Type B pancreatic cell (in vitro differentiated cells): Measurements from ENCODE around the gene CDC42EP4. TPM values are rescaled to one million over a fixed set of nuclear protein-coding genes. Genes with fewer than 3 reads are reported as not detected.
A peak's percentile ranks its signal among the peaks of the same experiment; 100 is the strongest.

ENCODE experiments used
- DNase-seq: peaks from one replicate; pipeline ENCODE4 v3.0.0; 2021; ENCODE audit warnings: mixed read lengths; ENCODE audit not compliant: unreplicated experiment; ENCODE audit errors: extremely low spot score
- H3K27ac Mint-ChIP-seq: 2 replicates; pipeline ENCODE4 v1.8.0; 2021; ENCODE audit warnings: mild to moderate bottlenecking, mixed read lengths
- H3K27me3 Mint-ChIP-seq: 2 replicates; pipeline ENCODE4 v1.8.0; 2021; ENCODE audit warnings: mixed read lengths
- H3K36me3 Mint-ChIP-seq: 2 replicates; pipeline ENCODE4 v1.8.0; 2021; ENCODE audit warnings: mixed read lengths
- H3K4me1 Mint-ChIP-seq: one replicate; pipeline ENCODE4 v1.8.0; 2021; ENCODE audit warnings: mixed read lengths; ENCODE audit not compliant: unreplicated experiment
- H3K4me3 Mint-ChIP-seq: 2 replicates; pipeline ENCODE4 v1.8.0; 2021; ENCODE audit warnings: mild to moderate bottlenecking, mixed read lengths
- H3K9me3 Mint-ChIP-seq: 2 replicates; pipeline ENCODE4 v1.8.0; 2021; ENCODE audit warnings: mixed read lengths
- total RNA-seq: library from RNA; stranded (reverse); gene quantifications from 2 replicates; pipeline ENCODE4 v1.2.1, GENCODE V29; 2021; ENCODE audit warnings: low replicate concordance
- TF ChIP-seq, protein P1 (sequence below): fragments of 200-600 bp; sonication (generic); conservative IDR thresholded peaks from 2 replicates; pipeline ENCODE4 v1.5.0; 2021; ENCODE audit warnings: antibody characterized with exemption, mild to moderate bottlenecking

CDC42EP4 gene
- total RNA-seq, 1 donor from 2014 or later, result 78.8 TPM

GRCh38 chr17:73304971-73305812 is 6.6 kb downstream of the CDC42EP4 start:
- H3K4me3 Mint-ChIP-seq, result peak overlapping the region; percentile 82
- H3K9me3 Mint-ChIP-seq, result peaks cover 4% of the 10 kb centered on the region
- no peak for DNase-seq
- peaks cover 5% of the 10 kb centered on the region for H3K36me3 Mint-ChIP-seq
- H3K4me1 Mint-ChIP-seq, result peaks cover 55% of the 10 kb centered on the region
- H3K27me3 Mint-ChIP-seq, result no peaks in the 10 kb centered on the region
- H3K27ac Mint-ChIP-seq, result peak overlapping the region; percentile 79
- TF ChIP-seq, protein P1, sequence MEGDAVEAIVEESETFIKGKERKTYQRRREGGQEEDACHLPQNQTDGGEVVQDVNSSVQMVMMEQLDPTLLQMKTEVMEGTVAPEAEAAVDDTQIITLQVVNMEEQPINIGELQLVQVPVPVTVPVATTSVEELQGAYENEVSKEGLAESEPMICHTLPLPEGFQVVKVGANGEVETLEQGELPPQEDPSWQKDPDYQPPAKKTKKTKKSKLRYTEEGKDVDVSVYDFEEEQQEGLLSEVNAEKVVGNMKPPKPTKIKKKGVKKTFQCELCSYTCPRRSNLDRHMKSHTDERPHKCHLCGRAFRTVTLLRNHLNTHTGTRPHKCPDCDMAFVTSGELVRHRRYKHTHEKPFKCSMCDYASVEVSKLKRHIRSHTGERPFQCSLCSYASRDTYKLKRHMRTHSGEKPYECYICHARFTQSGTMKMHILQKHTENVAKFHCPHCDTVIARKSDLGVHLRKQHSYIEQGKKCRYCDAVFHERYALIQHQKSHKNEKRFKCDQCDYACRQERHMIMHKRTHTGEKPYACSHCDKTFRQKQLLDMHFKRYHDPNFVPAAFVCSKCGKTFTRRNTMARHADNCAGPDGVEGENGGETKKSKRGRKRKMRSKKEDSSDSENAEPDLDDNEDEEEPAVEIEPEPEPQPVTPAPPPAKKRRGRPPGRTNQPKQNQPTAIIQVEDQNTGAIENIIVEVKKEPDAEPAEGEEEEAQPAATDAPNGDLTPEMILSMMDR, result peak; percentile 43

GRCh38 chr17:73304438-73304837 is 7.4 kb downstream of the CDC42EP4 start:
- Mint-ChIP-seq H3K36me3 (peaks cover 5% of the 10 kb centered on the region), H3K4me1 (peaks cover 59% of the 10 kb centered on the region), H3K9me3 (peaks cover 4% of the 10 kb centered on the region), H3K27me3 (no peaks in the 10 kb centered on the region), H3K4me3 (peak overlapping the region; percentile 82), H3K27ac (peak overlapping the region; percentile 79)
- DNase-seq, result no peak
- TF ChIP-seq, protein P1, result no peak

- Mint-ChIP-seq H3K4me3 (no peak overlapping the region), H3K4me1 (peaks cover 62% of the 10 kb centered on the region)
- no peak for DNase-seq
These were observed 9.6 kb downstream of the CDC42EP4 start for GRCh38 chr17:73302189-73302588.

DNA sequence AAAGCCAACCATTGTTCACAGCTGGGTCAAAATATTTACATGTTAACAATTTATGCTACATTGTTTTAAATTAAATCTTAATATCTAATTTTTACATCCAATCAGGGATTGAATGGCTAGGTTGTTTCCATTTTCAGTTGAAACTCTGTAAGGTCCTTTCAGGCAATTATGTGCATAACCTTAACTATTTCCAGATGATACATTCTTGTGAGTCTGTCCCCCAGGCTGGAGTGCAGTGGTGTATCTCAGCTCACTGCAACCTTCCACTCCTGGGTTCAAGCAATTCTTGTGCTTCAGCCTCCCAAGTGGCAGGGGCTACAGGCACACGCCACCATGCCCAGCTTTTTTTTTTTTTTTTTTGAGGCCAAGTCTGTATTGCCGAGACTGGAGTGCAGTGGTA is 10.4 kb downstream of the CDC42EP4 start:
- Mint-ChIP-seq H3K27ac (no peak overlapping the region), H3K9me3 (peaks cover 4% of the 10 kb centered on the region), H3K4me3 (no peak overlapping the region), H3K27me3 (no peaks in the 10 kb centered on the region), H3K4me1 (peaks cover 58% of the 10 kb centered on the region), H3K36me3 (peaks cover 14% of the 10 kb centered on the region)
- TF ChIP-seq, protein P1, result no peak
- DNase-seq, result no peak

More at GRCh38 chr17:73302189-73302588, 9.6 kb downstream of the CDC42EP4 start:
- H3K27me3 Mint-ChIP-seq, result no peaks in the 10 kb centered on the region
- TF ChIP-seq, protein P1, result no peak
- H3K27ac Mint-ChIP-seq, result no peak overlapping the region
- H3K36me3 Mint-ChIP-seq, result peaks cover 14% of the 10 kb centered on the region
- H3K9me3 Mint-ChIP-seq, result peaks cover 4% of the 10 kb centered on the region

- DNase-seq, result no peak
- H3K27ac Mint-ChIP-seq, result peak overlapping the region; percentile 35
- no peaks in the 10 kb centered on the region for H3K27me3 Mint-ChIP-seq
- TF ChIP-seq, protein P1, result no peak
- no peak overlapping the region for H3K4me3 Mint-ChIP-seq
- H3K4me1 Mint-ChIP-seq, result peaks cover 50% of the 10 kb centered on the region
- H3K36me3 Mint-ChIP-seq, result peaks cover 14% of the 10 kb centered on the region
- peaks cover 4% of the 10 kb centered on the region for H3K9me3 Mint-ChIP-seq
These were observed 11.4 kb downstream of the CDC42EP4 start for GRCh38 chr17:73300392-73300791.
